ENCODE results near the gene ATP7B.

DNA sequence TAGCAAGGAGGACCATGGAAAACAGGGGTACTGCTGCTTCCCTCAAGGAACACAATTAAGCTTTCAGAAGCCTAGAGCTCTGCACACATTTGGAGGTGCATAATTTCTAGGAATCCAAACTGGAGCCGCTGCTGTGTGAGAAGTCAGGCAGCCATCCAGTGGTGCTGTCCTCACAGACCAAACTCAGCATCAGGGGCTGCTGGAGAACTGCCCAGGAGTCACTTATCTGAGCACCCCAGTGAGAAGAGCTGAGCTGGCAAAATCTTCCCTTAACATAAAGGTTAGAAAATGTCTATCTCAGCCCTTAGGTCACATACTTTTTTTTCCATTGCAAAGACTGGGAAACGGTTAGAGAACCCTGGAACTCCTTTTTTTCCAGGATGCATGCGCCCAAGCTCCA is 72.8 kb downstream of the ATP7B start:
- TF ChIP-seq, protein P1, sequence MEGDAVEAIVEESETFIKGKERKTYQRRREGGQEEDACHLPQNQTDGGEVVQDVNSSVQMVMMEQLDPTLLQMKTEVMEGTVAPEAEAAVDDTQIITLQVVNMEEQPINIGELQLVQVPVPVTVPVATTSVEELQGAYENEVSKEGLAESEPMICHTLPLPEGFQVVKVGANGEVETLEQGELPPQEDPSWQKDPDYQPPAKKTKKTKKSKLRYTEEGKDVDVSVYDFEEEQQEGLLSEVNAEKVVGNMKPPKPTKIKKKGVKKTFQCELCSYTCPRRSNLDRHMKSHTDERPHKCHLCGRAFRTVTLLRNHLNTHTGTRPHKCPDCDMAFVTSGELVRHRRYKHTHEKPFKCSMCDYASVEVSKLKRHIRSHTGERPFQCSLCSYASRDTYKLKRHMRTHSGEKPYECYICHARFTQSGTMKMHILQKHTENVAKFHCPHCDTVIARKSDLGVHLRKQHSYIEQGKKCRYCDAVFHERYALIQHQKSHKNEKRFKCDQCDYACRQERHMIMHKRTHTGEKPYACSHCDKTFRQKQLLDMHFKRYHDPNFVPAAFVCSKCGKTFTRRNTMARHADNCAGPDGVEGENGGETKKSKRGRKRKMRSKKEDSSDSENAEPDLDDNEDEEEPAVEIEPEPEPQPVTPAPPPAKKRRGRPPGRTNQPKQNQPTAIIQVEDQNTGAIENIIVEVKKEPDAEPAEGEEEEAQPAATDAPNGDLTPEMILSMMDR (IDR thresholded peaks at IDR 0.05; ENCODE audit: insufficient read depth, low read length): no peak
- TF ChIP-seq, protein P2, sequence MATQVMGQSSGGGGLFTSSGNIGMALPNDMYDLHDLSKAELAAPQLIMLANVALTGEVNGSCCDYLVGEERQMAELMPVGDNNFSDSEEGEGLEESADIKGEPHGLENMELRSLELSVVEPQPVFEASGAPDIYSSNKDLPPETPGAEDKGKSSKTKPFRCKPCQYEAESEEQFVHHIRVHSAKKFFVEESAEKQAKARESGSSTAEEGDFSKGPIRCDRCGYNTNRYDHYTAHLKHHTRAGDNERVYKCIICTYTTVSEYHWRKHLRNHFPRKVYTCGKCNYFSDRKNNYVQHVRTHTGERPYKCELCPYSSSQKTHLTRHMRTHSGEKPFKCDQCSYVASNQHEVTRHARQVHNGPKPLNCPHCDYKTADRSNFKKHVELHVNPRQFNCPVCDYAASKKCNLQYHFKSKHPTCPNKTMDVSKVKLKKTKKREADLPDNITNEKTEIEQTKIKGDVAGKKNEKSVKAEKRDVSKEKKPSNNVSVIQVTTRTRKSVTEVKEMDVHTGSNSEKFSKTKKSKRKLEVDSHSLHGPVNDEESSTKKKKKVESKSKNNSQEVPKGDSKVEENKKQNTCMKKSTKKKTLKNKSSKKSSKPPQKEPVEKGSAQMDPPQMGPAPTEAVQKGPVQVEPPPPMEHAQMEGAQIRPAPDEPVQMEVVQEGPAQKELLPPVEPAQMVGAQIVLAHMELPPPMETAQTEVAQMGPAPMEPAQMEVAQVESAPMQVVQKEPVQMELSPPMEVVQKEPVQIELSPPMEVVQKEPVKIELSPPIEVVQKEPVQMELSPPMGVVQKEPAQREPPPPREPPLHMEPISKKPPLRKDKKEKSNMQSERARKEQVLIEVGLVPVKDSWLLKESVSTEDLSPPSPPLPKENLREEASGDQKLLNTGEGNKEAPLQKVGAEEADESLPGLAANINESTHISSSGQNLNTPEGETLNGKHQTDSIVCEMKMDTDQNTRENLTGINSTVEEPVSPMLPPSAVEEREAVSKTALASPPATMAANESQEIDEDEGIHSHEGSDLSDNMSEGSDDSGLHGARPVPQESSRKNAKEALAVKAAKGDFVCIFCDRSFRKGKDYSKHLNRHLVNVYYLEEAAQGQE (IDR thresholded peaks at IDR 0.05; ENCODE audit: insufficient replicate concordance, low read depth): no peak
